Measurements from ENCODE around the gene IL17RC.
"Not testable (repeated sequence)": the region's sequence is repeated elsewhere in the genome, so short reads cannot be mapped to it uniquely, and the experiment has no call there.

Gene IL17RC

DNA sequence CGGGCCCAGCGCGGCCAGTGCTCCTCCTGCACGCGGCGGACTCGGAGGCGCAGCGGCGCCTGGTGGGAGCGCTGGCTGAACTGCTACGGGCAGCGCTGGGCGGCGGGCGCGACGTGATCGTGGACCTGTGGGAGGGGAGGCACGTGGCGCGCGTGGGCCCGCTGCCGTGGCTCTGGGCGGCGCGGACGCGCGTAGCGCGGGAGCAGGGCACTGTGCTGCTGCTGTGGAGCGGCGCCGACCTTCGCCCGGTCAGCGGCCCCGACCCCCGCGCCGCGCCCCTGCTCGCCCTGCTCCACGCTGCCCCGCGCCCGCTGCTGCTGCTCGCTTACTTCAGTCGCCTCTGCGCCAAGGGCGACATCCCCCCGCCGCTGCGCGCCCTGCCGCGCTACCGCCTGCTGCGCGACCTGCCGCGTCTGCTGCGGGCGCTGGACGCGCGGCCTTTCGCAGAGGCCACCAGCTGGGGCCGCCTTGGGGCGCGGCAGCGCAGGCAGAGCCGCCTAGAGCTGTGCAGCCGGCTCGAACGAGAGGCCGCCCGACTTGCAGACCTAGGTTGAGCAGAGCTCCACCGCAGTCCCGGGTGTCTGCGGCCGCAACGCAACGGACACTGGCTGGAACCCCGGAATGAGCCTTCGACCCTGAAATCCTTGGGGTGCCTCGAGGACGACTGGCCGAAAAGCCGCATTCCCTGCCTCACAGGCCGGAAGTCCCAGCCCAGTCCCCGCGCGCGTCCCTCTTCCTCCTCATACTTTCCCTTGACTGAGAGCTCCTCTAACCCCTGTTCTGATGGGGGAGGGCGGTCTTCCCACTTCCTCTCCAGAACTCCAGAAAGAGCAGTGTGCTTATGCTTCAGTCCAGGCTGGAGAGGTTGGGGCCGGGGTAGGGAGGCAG, 1.4 kb upstream of the IL17RC start:
- DNase-seq = no peak

DNA sequence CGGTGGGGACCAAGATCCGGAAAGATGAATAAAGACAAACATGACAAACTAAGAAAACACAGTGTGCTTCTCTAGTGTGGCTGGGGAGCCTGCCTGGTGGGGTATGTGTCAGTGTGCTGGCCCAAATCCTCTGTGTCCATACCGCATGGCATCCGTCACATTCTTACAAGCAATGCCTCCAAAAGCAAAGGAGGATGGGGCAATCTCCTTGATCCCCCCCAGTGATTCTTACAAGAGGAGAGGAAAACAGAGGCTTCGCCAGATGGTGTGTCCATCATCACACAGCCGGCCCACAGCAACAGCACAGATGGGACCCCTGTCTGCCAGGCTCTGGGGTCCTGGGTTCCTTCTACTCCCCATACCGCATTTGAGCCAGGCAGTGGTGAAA, 558 bp upstream of the IL17RC start:
- DNase-seq = no peak

DNA sequence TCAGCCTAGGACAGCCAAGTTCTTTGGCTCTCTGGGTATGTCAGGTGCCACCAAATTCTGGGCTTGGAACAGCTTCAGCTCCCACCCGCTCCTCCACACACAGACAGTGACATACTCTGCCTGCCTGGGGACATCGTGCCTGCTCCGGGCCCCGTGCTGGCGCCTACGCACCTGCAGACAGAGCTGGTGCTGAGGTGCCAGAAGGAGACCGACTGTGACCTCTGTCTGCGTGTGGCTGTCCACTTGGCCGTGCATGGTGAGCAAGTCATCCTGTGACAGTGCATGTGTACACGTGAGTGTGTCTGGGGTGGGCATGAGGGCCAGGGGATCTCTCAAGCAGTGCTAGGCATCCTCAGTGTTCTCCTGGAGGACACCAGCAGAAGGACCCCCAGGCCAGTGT, 922 bp downstream of the IL17RC start:
- no peak for DNase-seq

DNA sequence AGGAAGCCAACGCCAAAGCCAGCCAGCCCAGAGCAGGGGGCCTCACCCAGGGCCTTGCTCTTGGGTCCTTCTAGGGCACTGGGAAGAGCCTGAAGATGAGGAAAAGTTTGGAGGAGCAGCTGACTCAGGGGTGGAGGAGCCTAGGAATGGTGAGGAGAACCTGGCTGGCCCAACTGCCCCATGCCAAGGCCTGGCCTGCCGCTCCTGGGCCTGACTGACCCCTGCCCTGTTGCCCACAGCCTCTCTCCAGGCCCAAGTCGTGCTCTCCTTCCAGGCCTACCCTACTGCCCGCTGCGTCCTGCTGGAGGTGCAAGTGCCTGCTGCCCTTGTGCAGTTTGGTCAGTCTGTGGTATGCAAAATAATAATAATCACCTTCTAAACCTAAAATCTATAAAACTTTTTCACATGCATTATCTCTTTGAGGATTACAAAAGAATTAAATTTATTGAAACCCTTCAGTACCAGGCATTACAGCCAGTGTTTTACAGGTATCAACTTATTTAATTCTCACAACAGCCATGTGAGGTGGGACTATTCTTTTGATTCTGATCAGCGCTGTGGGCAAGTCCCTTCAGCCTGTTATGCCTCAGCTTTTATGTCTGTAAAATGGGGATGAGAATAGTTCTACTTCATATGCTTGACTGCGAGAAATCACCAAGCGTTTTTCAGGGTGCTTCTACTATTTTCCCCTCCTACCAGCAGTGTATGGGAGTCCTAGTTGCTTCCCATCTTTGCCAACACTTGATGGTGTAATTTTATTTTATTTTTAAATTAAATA, 1.6 kb downstream of the IL17RC start:
- DNase-seq = no peak

DNA sequence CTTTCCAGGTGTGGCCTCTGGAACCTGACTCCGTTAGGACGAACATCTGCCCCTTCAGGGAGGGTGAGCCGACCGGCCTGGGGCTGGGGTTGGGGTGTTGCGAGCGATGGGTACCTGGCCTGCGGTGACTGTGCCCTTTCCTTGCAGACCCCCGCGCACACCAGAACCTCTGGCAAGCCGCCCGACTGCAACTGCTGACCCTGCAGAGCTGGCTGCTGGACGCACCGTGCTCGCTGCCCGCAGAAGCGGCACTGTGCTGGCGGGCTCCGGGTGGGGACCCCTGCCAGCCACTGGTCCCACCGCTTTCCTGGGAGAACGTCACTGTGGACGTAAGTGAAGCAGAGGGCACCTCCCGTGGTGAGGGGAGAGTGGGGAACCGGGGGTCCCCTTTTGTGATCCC, 11.3 kb downstream of the IL17RC start:
- no peak for DNase-seq

DNA sequence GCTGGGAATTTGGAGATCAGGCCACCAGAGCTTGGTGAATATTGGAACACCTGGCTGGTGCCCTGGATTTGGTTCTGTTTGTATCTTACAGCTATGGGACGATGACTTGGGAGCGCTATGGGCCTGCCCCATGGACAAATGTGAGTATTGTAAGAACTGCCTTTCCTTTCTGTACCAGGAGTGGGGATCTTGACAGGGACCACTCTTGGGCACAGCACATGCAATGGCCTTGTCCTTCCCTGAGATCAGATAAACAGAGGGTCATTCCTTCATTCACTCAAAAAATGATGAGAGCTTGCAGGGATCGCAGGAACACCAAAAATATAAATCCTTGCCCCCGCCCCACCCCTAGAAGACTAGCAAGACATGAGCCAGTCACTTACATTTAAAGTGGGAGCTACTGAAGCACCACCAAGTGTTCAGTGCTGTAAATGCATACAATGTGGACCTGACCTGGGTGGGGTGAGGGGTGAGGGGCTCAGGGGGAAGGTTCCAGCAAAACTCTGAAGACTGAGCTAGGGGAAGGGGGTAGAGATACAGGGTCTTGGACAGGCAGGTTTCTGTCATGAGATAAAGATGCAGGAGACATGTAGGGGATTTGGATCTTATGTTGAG, 14.0 kb downstream of the IL17RC start:
- DNase-seq = no peak

DNA sequence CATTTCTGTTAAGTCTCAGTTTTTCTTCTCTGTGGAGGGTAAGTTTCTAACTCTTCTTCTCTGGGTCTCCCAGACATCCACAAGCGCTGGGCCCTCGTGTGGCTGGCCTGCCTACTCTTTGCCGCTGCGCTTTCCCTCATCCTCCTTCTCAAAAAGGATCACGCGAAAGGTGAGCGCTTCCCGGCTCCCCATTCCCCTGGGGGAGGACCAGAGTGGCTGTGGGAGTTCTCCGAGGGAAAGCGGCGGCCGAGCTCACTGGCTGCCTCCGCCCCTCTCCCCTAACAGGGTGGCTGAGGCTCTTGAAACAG, 15.6 kb downstream of the IL17RC start:
- no peak for DNase-seq

DNA sequence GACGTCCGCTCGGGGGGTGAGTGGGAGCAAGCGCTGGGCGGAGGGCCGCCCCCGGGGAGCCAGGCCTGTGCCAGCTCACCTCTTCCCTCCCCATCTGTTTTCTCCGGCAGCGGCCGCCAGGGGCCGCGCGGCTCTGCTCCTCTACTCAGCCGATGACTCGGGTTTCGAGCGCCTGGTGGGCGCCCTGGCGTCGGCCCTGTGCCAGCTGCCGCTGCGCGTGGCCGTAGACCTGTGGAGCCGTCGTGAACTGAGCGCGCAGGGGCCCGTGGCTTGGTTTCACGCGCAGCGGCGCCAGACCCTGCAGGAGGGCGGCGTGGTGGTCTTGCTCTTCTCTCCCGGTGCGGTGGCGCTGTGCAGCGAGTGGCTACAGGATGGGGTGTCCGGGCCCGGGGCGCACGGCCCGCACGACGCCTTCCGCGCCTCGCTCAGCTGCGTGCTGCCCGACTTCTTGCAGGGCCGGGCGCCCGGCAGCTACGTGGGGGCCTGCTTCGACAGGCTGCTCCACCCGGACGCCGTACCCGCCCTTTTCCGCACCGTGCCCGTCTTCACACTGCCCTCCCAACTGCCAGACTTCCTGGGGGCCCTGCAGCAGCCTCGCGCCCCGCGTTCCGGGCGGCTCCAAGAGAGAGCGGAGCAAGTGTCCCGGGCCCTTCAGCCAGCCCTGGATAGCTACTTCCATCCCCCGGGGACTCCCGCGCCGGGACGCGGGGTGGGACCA, 16.1 kb downstream of the IL17RC start:
- peak; percentile 52 for DNase-seq

DNA sequence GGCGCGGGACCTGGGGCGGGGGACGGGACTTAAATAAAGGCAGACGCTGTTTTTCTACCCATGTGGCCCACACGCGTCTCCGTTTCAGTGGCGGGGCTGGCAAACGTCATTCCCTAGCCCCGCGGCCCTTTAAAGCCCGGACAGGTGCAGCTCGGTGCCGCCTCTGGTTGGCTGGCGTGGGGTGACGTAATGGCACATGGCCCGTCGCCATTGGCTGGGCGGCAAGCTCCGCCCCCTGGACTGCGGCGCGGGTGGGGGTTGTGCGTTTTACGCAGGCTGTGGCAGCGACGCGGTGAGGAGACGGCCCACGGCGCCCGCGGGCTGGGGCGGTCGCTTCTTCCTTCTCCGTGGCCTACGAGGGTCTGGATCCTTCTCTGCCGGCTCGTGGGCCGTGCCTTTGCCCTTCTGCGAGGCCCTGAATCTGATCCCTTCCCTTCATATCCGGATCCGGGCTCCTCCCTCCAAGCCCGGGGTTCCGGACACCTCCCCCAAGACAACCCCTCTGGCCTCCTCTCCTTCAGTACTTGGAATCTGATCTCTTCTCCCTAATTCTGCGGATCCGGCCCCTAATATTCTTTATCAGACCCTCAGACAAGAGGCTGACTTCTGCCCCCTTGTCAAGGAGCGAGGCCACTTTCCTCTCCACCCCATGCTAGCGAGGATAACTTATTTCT, 16.8 kb downstream of the IL17RC start, which contains the start of gene CRELD1:
Gene CRELD1, plus strand, starts transcription at position 274 of the 674 bp plus-strand sequence. CDS start 605 bp downstream, outside the sequence.
- DNase-seq = peak; percentile 84

DNA sequence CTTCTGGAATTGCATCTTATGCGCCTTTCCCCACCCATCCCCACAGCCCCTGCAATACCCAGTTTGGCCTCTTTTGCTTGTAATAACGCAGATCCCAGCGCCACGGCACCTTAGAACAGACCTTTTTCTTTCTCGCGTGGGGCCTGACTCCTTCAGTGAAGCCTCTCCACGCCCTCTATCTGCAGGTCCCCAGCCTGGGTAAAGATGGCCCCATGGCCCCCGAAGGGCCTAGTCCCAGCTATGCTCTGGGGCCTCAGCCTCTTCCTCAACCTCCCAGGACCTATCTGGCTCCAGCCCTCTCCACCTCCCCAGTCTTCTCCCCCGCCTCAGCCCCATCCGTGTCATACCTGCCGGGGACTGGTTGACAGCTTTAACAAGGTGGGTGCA, 17.3 kb downstream of the IL17RC start:
- no peak for DNase-seq

DNA sequence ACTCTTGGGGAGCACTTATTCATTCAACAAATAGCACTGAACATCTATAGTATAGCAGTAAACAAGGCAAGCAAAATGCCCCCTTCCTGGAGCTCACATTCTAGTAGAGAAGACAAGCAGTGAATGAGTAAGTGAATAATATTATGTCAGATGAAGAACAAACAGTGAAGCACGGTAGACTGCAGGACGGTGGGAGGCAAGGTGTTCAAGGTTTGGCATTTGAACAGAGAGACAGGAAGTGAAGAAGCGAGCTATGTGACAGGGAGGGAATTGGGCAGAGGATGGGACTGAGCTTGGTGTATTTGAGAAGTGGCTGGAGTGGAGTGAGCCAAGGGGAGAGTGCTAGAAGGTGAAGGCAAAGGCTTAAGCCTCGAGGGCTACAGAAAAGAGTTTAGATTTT, 18.1 kb downstream of the IL17RC start:
- DNase-seq = no peak

DNA sequence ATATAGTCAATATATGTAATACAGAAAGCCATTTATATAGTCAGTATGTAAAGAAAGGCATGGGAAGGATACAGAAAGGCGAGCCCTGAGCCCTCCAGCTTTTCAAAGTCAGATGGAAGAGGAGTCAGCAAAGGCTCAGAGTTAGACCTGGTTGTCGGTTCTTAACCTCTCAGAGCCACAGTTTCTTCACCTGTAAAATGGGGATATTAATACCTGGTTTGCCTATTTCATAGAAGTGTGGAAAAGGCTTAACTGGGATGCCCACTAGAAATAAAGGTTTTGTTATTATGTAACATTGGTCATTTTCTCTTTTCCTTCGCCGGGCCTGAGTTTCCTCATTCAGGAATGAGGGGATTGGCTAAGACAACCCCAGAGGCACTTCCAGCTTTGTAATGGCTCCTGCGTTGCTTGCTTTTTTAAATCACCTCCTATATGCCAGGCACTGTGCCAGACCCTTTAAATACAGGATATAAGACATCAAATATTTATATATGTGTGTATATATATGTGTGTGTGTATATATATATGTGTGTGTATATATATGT, 19.1 kb downstream of the IL17RC start:
- no peak for DNase-seq

DNA sequence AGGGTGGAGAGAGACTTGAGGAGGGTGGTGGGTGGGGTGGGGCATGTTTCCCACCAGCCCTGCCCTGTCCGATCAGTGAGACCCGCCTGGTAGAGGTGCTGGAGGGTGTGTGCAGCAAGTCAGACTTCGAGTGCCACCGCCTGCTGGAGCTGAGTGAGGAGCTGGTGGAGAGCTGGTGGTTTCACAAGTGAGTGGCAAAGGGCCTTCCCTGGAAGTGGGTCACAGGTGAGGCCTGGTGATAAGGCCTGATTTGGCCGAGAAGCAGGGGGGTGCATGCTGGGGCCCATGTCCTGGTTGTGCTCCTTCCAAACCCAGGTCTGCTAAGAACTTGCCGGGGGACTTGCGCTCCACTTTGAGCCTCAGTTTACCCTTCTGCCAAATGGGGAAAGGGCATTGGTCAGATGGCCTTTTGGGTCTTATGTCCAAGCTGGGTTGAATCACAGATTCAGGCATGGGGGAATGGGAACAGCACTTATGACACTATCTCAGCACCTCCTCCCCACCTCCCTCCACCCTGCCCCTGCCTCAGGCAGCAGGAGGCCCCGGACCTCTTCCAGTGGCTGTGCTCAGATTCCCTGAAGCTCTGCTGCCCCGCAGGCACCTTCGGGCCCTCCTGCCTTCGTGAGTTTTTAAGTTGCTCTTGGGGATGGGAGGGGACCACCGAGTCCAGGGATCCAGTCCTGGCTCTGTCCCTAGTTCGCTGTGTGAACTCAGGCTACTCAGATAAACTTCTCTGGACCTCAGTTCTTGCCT, 20.8 kb downstream of the IL17RC start:
- DNase-seq = no peak

DNA sequence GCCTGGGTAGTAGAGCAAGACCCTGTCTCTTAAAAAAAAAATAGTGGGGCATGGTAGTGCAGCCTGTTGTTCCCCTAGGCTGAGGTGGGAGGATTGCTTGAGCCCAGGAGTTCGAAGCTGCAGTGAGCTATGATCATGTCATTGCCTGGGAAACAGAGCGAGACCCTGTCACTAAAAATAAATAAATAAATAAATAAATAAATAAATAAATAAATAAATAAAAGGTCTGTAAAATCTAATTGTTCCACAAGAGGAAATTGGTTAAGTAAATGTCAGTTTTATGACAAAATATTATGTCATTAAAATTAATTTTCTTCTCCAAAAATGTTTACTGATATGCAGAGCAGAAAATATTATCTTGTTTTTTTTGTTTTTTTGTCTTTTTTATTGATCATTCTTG, 22.1 kb downstream of the IL17RC start:
- no peak for DNase-seq

DNA sequence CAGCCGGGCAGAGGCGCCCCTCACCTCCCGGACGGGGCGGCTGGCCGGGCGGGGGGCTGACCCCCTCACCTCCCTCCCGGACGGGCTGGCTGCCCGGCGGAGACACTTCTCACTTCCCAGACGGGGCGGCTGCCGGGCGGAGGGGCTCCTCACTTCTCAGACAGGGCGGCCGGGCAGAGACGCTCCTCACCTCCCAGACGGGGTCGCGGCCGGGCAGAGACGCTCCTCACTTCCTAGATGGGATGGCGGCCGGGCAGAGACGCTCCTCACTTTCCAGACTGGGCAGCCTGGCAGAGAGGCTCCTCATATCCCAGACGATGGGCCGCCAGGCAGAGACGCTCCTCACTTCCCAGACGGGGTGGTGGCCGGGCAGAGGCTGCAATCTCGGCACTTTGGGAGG, 23.0 kb downstream of the IL17RC start:
- DNase-seq = not testable (repeated sequence)

DNA sequence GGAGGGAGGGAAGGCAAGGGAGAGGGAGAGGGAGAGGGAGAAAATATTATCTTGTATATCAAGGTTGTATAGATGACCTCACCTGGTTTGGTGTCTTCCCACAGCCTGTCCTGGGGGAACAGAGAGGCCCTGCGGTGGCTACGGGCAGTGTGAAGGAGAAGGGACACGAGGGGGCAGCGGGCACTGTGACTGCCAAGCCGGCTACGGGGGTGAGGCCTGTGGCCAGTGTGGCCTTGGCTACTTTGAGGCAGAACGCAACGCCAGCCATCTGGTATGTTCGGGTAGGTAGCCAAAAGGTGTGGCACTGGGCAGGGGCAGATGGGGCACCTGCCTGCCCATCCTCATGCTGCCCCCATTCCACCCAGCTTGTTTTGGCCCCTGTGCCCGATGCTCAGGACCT, 23.8 kb downstream of the IL17RC start:
- DNase-seq = no peak

DNA sequence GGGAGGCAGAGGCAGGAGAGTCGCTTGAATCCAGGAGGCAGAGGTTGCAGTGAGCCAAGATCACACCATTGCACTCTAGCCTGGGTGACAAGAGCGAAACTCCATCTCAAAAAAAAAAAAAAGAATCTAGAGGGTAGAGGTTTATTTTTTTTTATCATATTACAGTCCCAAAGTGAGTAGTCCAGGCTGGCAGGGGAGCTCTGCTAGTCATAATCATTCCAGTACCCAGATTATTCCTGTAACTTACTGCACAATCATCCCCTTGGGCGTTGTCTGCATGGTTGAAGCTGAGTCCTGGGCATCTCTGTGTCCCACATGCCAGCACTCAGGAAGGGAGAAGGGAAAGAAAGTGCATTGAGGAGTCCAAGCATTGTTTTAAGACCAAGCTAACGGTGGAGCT, 25.3 kb downstream of the IL17RC start:
- no peak for DNase-seq

DNA sequence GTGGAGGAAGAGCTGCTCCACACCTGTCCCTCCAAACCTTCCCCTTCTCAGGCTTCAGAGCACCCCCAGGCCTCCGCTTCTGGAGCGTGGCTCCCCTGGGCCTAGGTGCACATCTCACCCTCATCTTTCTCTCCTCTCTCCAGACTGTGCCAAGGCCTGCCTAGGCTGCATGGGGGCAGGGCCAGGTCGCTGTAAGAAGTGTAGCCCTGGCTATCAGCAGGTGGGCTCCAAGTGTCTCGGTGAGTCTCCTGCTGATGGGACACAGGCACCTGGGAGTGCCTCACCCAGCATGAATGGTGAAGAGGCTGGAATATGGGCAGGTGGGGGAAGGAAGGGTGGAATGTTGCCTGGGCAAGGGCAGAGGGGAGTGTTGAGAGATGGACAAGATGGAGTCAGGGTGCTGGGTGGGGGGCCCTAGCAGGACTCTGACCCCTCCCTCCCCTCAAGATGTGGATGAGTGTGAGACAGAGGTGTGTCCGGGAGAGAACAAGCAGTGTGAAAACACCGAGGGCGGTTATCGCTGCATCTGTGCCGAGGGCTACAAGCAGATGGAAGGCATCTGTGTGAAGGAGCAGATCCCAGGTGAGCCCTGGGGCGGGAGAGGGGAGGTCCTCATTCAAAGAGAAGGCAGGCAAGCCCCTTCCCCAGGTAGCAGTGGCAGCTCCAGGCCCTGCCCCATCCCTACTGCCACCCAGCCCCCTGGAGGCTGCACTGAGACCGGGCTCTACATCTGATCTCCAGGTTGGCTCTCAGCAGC, 26.2 kb downstream of the IL17RC start:
- DNase-seq = no peak

DNA sequence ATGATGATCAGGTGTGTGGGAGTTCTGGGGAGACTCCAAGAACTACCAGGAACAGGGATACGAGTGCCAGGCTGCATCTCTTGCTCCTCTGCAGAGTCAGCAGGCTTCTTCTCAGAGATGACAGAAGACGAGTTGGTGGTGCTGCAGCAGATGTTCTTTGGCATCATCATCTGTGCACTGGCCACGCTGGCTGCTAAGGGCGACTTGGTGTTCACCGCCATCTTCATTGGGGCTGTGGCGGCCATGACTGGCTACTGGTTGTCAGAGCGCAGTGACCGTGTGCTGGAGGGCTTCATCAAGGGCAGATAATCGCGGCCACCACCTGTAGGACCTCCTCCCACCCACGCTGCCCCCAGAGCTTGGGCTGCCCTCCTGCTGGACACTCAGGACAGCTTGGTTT, 27.4 kb downstream of the IL17RC start:
- no peak for DNase-seq

DNA sequence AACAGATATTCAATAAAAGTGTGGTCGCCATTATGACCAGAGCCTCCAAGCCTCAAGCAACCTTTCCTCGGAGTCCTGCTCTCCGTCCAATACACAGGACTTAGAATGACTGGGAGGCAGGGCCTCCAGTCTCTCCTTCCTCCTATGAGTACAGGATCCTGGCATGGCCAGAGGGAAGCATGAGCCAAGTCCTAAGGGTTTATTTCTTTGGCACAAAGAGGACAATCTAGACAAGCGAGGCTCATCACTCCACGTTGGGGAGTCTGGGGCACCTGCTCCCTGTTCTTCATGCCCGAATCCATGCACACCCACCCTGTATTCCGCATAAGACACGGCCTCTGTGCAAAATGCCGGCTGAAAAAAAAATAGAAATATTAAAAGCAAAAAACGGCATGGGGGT, 28.5 kb downstream of the IL17RC start:
- no peak for DNase-seq
